ENCODE measurements around the gene L3MBTL4. TPM values are rescaled to one million over a fixed set of nuclear protein-coding genes. Genes with fewer than 3 reads are reported as not detected.
A peak's percentile ranks its signal among the peaks of the same experiment; 100 is the strongest.

The L3MBTL4 gene
- total RNA-seq, 2 experiments from 2014 or later: 0.29 to 0.31 TPM

- Mint-ChIP-seq H3K4me1 (ENCODE audit: low read depth) (no peaks in the 10 kb centered on the region), H3K27ac (no peak overlapping the region), H3K27me3 (peaks cover 6% of the 10 kb centered on the region), H3K4me3 (no peak overlapping the region), H3K9me3 (peaks cover 3% of the 10 kb centered on the region), H3K36me3 (no peaks in the 10 kb centered on the region)
- CTCF ChIA-PET: no interaction called here
- intact Hi-C loops (cut with micrococcal nuclease): no loop called here
- no peak for DNase-seq
- POLR2A ChIA-PET: no interaction called here
These were observed 403.8 kb downstream of the L3MBTL4 start for GRCh38 chr18:6010921-6011320.

GRCh38 chr18:6010284-6010683 lies 404.4 kb downstream of the L3MBTL4 start:
- CTCF ChIA-PET: no interaction called here
- Mint-ChIP-seq H3K27ac (no peak overlapping the region), H3K9me3 (peaks cover 3% of the 10 kb centered on the region), H3K36me3 (no peaks in the 10 kb centered on the region), H3K4me1 (ENCODE audit: low read depth) (no peaks in the 10 kb centered on the region), H3K27me3 (peaks cover 6% of the 10 kb centered on the region), H3K4me3 (no peak overlapping the region)
- intact Hi-C loops (cut with micrococcal nuclease): no loop called here
- DNase-seq: no peak
- POLR2A ChIA-PET: no interaction called here

GRCh38 chr18:6009756-6010155 lies 405.0 kb downstream of the L3MBTL4 start:
- no peak for DNase-seq
- Mint-ChIP-seq H3K27ac (no peak overlapping the region), H3K36me3 (no peaks in the 10 kb centered on the region), H3K9me3 (peaks cover 3% of the 10 kb centered on the region), H3K27me3 (peaks cover 6% of the 10 kb centered on the region), H3K4me3 (no peak overlapping the region), H3K4me1 (ENCODE audit: low read depth) (peaks cover under 1% of the 10 kb centered on the region)
- ChIA-PET CTCF (no interaction called here), POLR2A (no interaction called here)
- intact Hi-C loops (cut with micrococcal nuclease): no loop called here

- peak; percentile 38 for DNase-seq
- intact Hi-C loops (cut with micrococcal nuclease): no loop called here
- peaks cover 11% of the 10 kb centered on the region for H3K4me1 Mint-ChIP-seq (ENCODE audit: low read depth)
- peaks cover 10% of the 10 kb centered on the region for H3K9me3 Mint-ChIP-seq
- no peak overlapping the region for H3K4me3 Mint-ChIP-seq
- no peak overlapping the region for H3K27ac Mint-ChIP-seq
- POLR2A ChIA-PET: no interaction called here
- H3K27me3 Mint-ChIP-seq: peaks cover 14% of the 10 kb centered on the region
- CTCF ChIA-PET: no interaction called here
- H3K36me3 Mint-ChIP-seq: peaks cover 2% of the 10 kb centered on the region
These were observed 410.0 kb downstream of the L3MBTL4 start for GRCh38 chr18:6004683-6005082.

- Mint-ChIP-seq H3K36me3 (peaks cover 2% of the 10 kb centered on the region), H3K27ac (no peak overlapping the region), H3K4me3 (no peak overlapping the region), H3K9me3 (peaks cover 16% of the 10 kb centered on the region), H3K4me1 (ENCODE audit: low read depth) (peaks cover 11% of the 10 kb centered on the region), H3K27me3 (peaks cover 14% of the 10 kb centered on the region)
- ChIA-PET POLR2A (no interaction called here), CTCF (no interaction called here)
- intact Hi-C loops (cut with micrococcal nuclease): no loop called here
- no peak for DNase-seq
These were observed 410.6 kb downstream of the L3MBTL4 start for GRCh38 chr18:6004119-6004518.

- Mint-ChIP-seq H3K4me1 (ENCODE audit: low read depth) (peaks cover 11% of the 10 kb centered on the region), H3K36me3 (peaks cover 2% of the 10 kb centered on the region), H3K27me3 (peaks cover 14% of the 10 kb centered on the region), H3K4me3 (no peak overlapping the region), H3K9me3 (peaks cover 14% of the 10 kb centered on the region), H3K27ac (no peak overlapping the region)
- intact Hi-C loops (cut with micrococcal nuclease): no loop called here
- ChIA-PET POLR2A (no interaction called here), CTCF (no interaction called here)
- no peak for DNase-seq
These were observed 412.8 kb downstream of the L3MBTL4 start for GRCh38 chr18:6001867-6002266.

GRCh38 chr18:5998907-5999306 lies 415.8 kb downstream of the L3MBTL4 start:
- CTCF ChIA-PET: no interaction called here

GRCh38 chr18:5998166-5998881 lies 416.4 kb downstream of the L3MBTL4 start:
- ChIA-PET CTCF (no interaction called here), POLR2A (no interaction called here)
- H3K4me1 Mint-ChIP-seq (ENCODE audit: low read depth): no peaks in the 10 kb centered on the region
- peaks cover 12% of the 10 kb centered on the region for H3K9me3 Mint-ChIP-seq
- intact Hi-C loops (cut with micrococcal nuclease): no loop called here
- peaks cover 4% of the 10 kb centered on the region for H3K27me3 Mint-ChIP-seq
- DNase-seq: no peak
- H3K27ac Mint-ChIP-seq: no peak overlapping the region
- H3K4me3 Mint-ChIP-seq: no peak overlapping the region
- H3K36me3 Mint-ChIP-seq: no peaks in the 10 kb centered on the region

More at GRCh38 chr18:5998907-5999306, 415.8 kb downstream of the L3MBTL4 start:
- intact Hi-C loops (cut with micrococcal nuclease): no loop called here
- Mint-ChIP-seq H3K4me3 (no peak overlapping the region), H3K27me3 (peaks cover 4% of the 10 kb centered on the region), H3K4me1 (ENCODE audit: low read depth) (peaks cover 3% of the 10 kb centered on the region), H3K9me3 (peaks cover 12% of the 10 kb centered on the region), H3K36me3 (no peaks in the 10 kb centered on the region), H3K27ac (no peak overlapping the region)
- DNase-seq: no peak
- POLR2A ChIA-PET: no interaction called here

- H3K9me3 Mint-ChIP-seq: peaks cover 12% of the 10 kb centered on the region
- H3K27me3 Mint-ChIP-seq: peaks cover 4% of the 10 kb centered on the region
- intact Hi-C loops (cut with micrococcal nuclease): no loop called here
- CTCF ChIA-PET: interaction anchor here (0.7 kb wide), 1 partner anchor 150 kb away, joined by 3 read pairs; no protein-coding TSS in a partner anchor
- POLR2A ChIA-PET: no interaction called here
- H3K36me3 Mint-ChIP-seq: no peaks in the 10 kb centered on the region
- no peaks in the 10 kb centered on the region for H3K4me1 Mint-ChIP-seq (ENCODE audit: low read depth)
- no peak overlapping the region for H3K4me3 Mint-ChIP-seq
- no peak for DNase-seq
- H3K27ac Mint-ChIP-seq: no peak overlapping the region
These were observed 417.4 kb downstream of the L3MBTL4 start for GRCh38 chr18:5997361-5997760.

- intact Hi-C loops (cut with micrococcal nuclease): no loop called here
- H3K27me3 Mint-ChIP-seq: peaks cover 2% of the 10 kb centered on the region
- no peak for DNase-seq
- no peak overlapping the region for H3K4me3 Mint-ChIP-seq
- H3K9me3 Mint-ChIP-seq: peaks cover 12% of the 10 kb centered on the region
- H3K4me1 Mint-ChIP-seq (ENCODE audit: low read depth): no peaks in the 10 kb centered on the region
- ChIA-PET CTCF (no interaction called here), POLR2A (no interaction called here)
- no peaks in the 10 kb centered on the region for H3K36me3 Mint-ChIP-seq
- no peak overlapping the region for H3K27ac Mint-ChIP-seq
These were observed 419.1 kb downstream of the L3MBTL4 start for GRCh38 chr18:5995626-5996025.

- Mint-ChIP-seq H3K9me3 (no peaks in the 10 kb centered on the region), H3K27ac (no peak overlapping the region), H3K4me1 (ENCODE audit: low read depth) (no peaks in the 10 kb centered on the region), H3K4me3 (no peak overlapping the region), H3K27me3 (no peaks in the 10 kb centered on the region), H3K36me3 (no peaks in the 10 kb centered on the region)
- CTCF ChIA-PET: no interaction called here
- no peak for DNase-seq
- intact Hi-C loops (cut with micrococcal nuclease): no loop called here
- POLR2A ChIA-PET: no interaction called here
These were observed 420.8 kb downstream of the L3MBTL4 start for GRCh38 chr18:5993938-5994337.

- ChIA-PET CTCF (no interaction called here), POLR2A (no interaction called here)
- no peaks in the 10 kb centered on the region for H3K36me3 Mint-ChIP-seq
- no peaks in the 10 kb centered on the region for H3K9me3 Mint-ChIP-seq
- no peak overlapping the region for H3K27ac Mint-ChIP-seq
- H3K4me3 Mint-ChIP-seq: no peak overlapping the region
- H3K27me3 Mint-ChIP-seq: no peaks in the 10 kb centered on the region
- intact Hi-C loops (cut with micrococcal nuclease): no loop called here
- no peak for DNase-seq
- no peaks in the 10 kb centered on the region for H3K4me1 Mint-ChIP-seq (ENCODE audit: low read depth)
These were observed 422.3 kb downstream of the L3MBTL4 start for GRCh38 chr18:5992381-5992780.

- Mint-ChIP-seq H3K4me3 (no peak overlapping the region), H3K36me3 (no peaks in the 10 kb centered on the region), H3K27ac (no peak overlapping the region), H3K4me1 (ENCODE audit: low read depth) (no peaks in the 10 kb centered on the region), H3K27me3 (no peaks in the 10 kb centered on the region), H3K9me3 (no peaks in the 10 kb centered on the region)
- DNase-seq: no peak
- ChIA-PET CTCF (no interaction called here), POLR2A (no interaction called here)
- intact Hi-C loops (cut with micrococcal nuclease): no loop called here
These were observed 427.5 kb downstream of the L3MBTL4 start for GRCh38 chr18:5987249-5987648.

Measured in activated CD4-positive, alpha-beta memory T cell treated with anti-CD3 and anti-CD28 coated beads for 36 hours (primary cell).